SH-SY5Y (cell line): Measurements from ENCODE around the gene TTLL3.

Experiments used
- GATA2 ChIP-seq: IDR thresholded peaks from 2 replicates; pipeline ENCODE4 v1.6.1; 2011; ENCODE audit warnings: mild to moderate bottlenecking, low read depth, low read length
- GATA3 ChIP-seq: IDR thresholded peaks from 2 replicates; pipeline ENCODE4 v1.6.1; 2011; ENCODE audit warnings: low read depth, mild to moderate bottlenecking, low read length, moderate library complexity

DNA sequence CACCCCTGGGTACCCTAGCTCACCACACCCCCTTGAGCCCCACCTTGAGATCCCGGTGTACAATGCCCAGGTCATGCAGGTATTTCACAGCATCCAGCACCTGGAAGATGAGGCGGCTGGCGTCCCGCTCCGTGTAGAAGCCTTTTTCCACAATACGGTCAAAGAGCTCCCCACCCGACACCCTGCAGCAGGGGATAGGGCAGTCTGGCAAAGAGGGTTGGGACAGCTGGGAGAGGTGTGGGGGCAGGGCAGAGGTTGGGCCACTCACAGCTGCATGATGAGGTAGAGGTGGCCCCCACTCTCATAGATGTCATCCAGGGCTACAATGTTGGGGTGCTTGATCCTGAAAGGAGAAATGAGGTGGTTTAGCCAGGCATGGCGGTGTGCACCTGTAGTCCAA, 47.2 kb upstream of the TTLL3 start:
- TF ChIP-seq GATA2 (no peak), GATA3 (no peak)
